Subcutaneous adipose tissue (tissue), 4 donors: ENCODE results near the gene PRAC1. TPM values are rescaled to one million over a fixed set of nuclear protein-coding genes. Genes with fewer than 3 reads are reported as not detected.

Experiments
- CTCF ChIP-seq: fragments of 450-650 bp; IDR thresholded peaks from one replicate; pipeline ENCODE4 v1.5.1; 2016; ENCODE audit warnings: low read depth, mild to moderate bottlenecking, control low read depth, antibody characterized with exemption, moderate library complexity
- total RNA-seq, 4 donors: library from RNA; depleted of rRNA; stranded (reverse); fragments of >200 nt; gene quantifications; one replicate each; pipeline ENCODE4 v1.1.0, GENCODE V29; 2016

The PRAC1 gene
- total RNA-seq, 4 donors from 2014 or later = not detected

- no peak for TF ChIP-seq CTCF
Observed at GRCh38 chr17:48757524-48757961, 35.2 kb upstream of the PRAC1 start.

GRCh38 chr17:48756830-48757251 is 34.5 kb upstream of the PRAC1 start:
- TF ChIP-seq CTCF = no peak

GRCh38 chr17:48755356-48755755 is 33.0 kb upstream of the PRAC1 start:
- TF ChIP-seq CTCF = no peak

GRCh38 chr17:48754500-48755261 is 32.4 kb upstream of the PRAC1 start:
- TF ChIP-seq CTCF = no peak

- no peak for TF ChIP-seq CTCF
Observed at GRCh38 chr17:48753794-48754499, 31.6 kb upstream of the PRAC1 start.

GRCh38 chr17:48752399-48753288 is 30.3 kb upstream of the PRAC1 start:
- TF ChIP-seq CTCF = no peak
